GM23338 (cell line): ENCODE data around the gene DIP2B.
"Not testable (repeated sequence)": the region's sequence is repeated elsewhere in the genome, so short reads cannot be mapped to it uniquely, and the experiment has no call there.

Experiments
- CREB1 ChIP-seq: fragments of 250-450 bp; sonication (Bioruptor Pico); IDR thresholded peaks from 2 replicates; pipeline ENCODE4 v1.5.0; 2020; ENCODE audit warnings: low read depth, mild to moderate bottlenecking, moderate library complexity
- EZH2 ChIP-seq: fragments of 200-600 bp; sonication (generic); IDR thresholded peaks from one replicate; pipeline ENCODE4 v1.8.0; 2017; ENCODE audit warnings: antibody characterized with exemption, mild to moderate bottlenecking, low read depth; ENCODE audit not compliant: unreplicated experiment
- EZH2phosphoT487 ChIP-seq: fragments of 200-600 bp; sonication (generic); IDR thresholded peaks from one replicate; pipeline ENCODE4 v1.8.1; 2018; ENCODE audit warnings: antibody characterized with exemption; ENCODE audit not compliant: unreplicated experiment
- JUNB ChIP-seq: IDR thresholded peaks from one replicate; pipeline ENCODE4 v1.6.1; 2016; ENCODE audit warnings: antibody characterized with exemption; ENCODE audit not compliant: unreplicated experiment
- POLR2AphosphoS5 ChIP-seq: IDR thresholded peaks from 2 replicates; pipeline ENCODE4 v1.6.1; 2016; ENCODE audit warnings: antibody characterized with exemption, low read depth
- ZNF114 ChIP-seq: fragments of 250-450 bp; sonication (Bioruptor Pico); IDR thresholded peaks from 2 replicates; pipeline ENCODE4 v1.5.0; 2020; ENCODE audit warnings: mild to moderate bottlenecking, moderate library complexity
- TF ChIP-seq, protein P1 (sequence below), 2 experiments: fragments of 200-600 bp in 1 of 2; sonication (generic) in 1 of 2; conservative IDR thresholded peaks; 2 replicates each; pipeline versions ENCODE4 v1.5.1 to v1.6.1; 2016 to 2017; ENCODE audit warnings: antibody characterized with exemption in 2 of 2, low read depth in 2 of 2, mild to moderate bottlenecking in 2 of 2, moderate library complexity in 1 of 2
- TF ChIP-seq, protein P2 (sequence below): IDR thresholded peaks from one replicate; pipeline ENCODE4 v1.6.1; 2018; ENCODE audit warnings: antibody characterized with exemption; ENCODE audit not compliant: unreplicated experiment

DNA sequence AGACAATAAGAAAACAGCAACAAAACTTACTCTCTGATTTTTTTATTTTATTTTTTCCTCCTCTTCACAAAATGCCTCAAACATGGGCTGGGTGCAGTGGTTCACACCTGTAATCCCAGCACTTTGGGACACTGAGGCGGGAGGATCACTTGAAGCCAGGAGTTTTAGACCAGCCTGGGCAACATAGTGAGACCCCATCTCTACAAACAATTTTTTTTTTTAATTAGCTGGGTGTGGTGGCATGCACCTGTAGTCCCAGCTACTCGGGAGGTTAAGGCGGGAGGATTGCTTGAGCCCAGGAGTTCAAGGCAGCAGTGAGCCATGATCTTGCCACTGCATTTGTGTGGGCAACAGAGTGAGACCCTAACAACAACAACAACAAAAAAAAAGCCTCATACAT, 176.3 kb downstream of the DIP2B start:
- TF ChIP-seq, protein P1, sequence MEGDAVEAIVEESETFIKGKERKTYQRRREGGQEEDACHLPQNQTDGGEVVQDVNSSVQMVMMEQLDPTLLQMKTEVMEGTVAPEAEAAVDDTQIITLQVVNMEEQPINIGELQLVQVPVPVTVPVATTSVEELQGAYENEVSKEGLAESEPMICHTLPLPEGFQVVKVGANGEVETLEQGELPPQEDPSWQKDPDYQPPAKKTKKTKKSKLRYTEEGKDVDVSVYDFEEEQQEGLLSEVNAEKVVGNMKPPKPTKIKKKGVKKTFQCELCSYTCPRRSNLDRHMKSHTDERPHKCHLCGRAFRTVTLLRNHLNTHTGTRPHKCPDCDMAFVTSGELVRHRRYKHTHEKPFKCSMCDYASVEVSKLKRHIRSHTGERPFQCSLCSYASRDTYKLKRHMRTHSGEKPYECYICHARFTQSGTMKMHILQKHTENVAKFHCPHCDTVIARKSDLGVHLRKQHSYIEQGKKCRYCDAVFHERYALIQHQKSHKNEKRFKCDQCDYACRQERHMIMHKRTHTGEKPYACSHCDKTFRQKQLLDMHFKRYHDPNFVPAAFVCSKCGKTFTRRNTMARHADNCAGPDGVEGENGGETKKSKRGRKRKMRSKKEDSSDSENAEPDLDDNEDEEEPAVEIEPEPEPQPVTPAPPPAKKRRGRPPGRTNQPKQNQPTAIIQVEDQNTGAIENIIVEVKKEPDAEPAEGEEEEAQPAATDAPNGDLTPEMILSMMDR (conservative IDR thresholded peaks at IDR 0.05; ENCODE audit: low read depth in 2 of 2): not testable (repeated sequence)
- TF ChIP-seq EZH2phosphoT487; POLR2AphosphoS5; CREB1 (CRISPR knock-in tag); ZNF114 (CRISPR knock-in tag); EZH2; JUNB: not testable (repeated sequence)
- TF ChIP-seq, protein P2, sequence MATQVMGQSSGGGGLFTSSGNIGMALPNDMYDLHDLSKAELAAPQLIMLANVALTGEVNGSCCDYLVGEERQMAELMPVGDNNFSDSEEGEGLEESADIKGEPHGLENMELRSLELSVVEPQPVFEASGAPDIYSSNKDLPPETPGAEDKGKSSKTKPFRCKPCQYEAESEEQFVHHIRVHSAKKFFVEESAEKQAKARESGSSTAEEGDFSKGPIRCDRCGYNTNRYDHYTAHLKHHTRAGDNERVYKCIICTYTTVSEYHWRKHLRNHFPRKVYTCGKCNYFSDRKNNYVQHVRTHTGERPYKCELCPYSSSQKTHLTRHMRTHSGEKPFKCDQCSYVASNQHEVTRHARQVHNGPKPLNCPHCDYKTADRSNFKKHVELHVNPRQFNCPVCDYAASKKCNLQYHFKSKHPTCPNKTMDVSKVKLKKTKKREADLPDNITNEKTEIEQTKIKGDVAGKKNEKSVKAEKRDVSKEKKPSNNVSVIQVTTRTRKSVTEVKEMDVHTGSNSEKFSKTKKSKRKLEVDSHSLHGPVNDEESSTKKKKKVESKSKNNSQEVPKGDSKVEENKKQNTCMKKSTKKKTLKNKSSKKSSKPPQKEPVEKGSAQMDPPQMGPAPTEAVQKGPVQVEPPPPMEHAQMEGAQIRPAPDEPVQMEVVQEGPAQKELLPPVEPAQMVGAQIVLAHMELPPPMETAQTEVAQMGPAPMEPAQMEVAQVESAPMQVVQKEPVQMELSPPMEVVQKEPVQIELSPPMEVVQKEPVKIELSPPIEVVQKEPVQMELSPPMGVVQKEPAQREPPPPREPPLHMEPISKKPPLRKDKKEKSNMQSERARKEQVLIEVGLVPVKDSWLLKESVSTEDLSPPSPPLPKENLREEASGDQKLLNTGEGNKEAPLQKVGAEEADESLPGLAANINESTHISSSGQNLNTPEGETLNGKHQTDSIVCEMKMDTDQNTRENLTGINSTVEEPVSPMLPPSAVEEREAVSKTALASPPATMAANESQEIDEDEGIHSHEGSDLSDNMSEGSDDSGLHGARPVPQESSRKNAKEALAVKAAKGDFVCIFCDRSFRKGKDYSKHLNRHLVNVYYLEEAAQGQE: not testable (repeated sequence)
